ENCODE results near the gene ITPR1. TPM values are rescaled to one million over a fixed set of nuclear protein-coding genes. Genes with fewer than 3 reads are reported as not detected.

ITPR1 gene
- total and polyA plus RNA-seq, 2 of the 4 experiments (the other 2 are of a cell fraction) = 1.8 to 5.7 TPM

- no peak overlapping the region for H3K18ac ChIP-seq (ENCODE audit: low read depth, low read length)
- no peaks in the 10 kb centered on the region for H3K79me1 ChIP-seq (ENCODE audit: low read depth in 1 of 2, low read length in 2 of 2)
- ChIA-PET POLR2A (ENCODE audit: unreplicated experiment) (no interaction called here), CTCF (no interaction called here)
- no peak overlapping the region for H2BK120ac ChIP-seq (ENCODE audit: low read depth, low read length)
- no peak overlapping the region for H4K8ac ChIP-seq (ENCODE audit: low read depth in 2 of 2, low read length in 2 of 2)
- H3K23ac ChIP-seq (ENCODE audit: low read depth, low read length) = no peak overlapping the region
- no peak overlapping the region for H2AFZ ChIP-seq (replicated peaks; ENCODE audit: low read length, poor library complexity)
- no peak overlapping the region for H3K56ac ChIP-seq (ENCODE audit: extremely low read depth, insufficient read depth, low read length)
- H2BK15ac ChIP-seq (ENCODE audit: low read depth, low read length) = no peak overlapping the region
- ATAC-seq (ENCODE audit: low read depth) (no peak), DNase-seq (no peak)
- dilution Hi-C loops (cut with HindIII; ENCODE audit: low sequenced_read_pairs, unreplicated experiment) (no loop called here), in situ Hi-C loops (cut with MboI; ENCODE audit: low sequenced_read_pairs) (no loop called here), intact Hi-C loops (cut with micrococcal nuclease) (no loop called here)
- H3K36me3 ChIP-seq (ENCODE audit: control insufficient read depth, insufficient read depth, low read length) = no peaks in the 10 kb centered on the region
- no peak overlapping the region for H3K14ac ChIP-seq (replicated peaks; ENCODE audit: low read depth, low read length)
- H3K4me1 ChIP-seq (ENCODE audit: control insufficient read depth, insufficient read depth, low read length) = peaks cover 12% of the 10 kb centered on the region
- no peaks in the 10 kb centered on the region for H3K27me3 ChIP-seq (ENCODE audit: control insufficient read depth, insufficient read depth, low read length)
- H2BK20ac ChIP-seq (ENCODE audit: low read depth, low read length) = no peak overlapping the region
- TF ChIP-seq, protein P1, sequence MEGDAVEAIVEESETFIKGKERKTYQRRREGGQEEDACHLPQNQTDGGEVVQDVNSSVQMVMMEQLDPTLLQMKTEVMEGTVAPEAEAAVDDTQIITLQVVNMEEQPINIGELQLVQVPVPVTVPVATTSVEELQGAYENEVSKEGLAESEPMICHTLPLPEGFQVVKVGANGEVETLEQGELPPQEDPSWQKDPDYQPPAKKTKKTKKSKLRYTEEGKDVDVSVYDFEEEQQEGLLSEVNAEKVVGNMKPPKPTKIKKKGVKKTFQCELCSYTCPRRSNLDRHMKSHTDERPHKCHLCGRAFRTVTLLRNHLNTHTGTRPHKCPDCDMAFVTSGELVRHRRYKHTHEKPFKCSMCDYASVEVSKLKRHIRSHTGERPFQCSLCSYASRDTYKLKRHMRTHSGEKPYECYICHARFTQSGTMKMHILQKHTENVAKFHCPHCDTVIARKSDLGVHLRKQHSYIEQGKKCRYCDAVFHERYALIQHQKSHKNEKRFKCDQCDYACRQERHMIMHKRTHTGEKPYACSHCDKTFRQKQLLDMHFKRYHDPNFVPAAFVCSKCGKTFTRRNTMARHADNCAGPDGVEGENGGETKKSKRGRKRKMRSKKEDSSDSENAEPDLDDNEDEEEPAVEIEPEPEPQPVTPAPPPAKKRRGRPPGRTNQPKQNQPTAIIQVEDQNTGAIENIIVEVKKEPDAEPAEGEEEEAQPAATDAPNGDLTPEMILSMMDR (conservative IDR thresholded peaks at IDR 0.05; ENCODE audit: low read depth, low read length) = no peak
- TF ChIP-seq CHD1 (IDR thresholded peaks at IDR 0.05; ENCODE audit: low read depth, low read length) (no peak), FOS (IDR thresholded peaks at IDR 0.05; ENCODE audit: low read depth, low read length) (no peak), MAFK (IDR thresholded peaks at IDR 0.05; ENCODE audit: low read depth, low read length) (no peak), SMC3 (IDR thresholded peaks at IDR 0.05; ENCODE audit: low read depth, low read length) (no peak), CEBPB (IDR thresholded peaks at IDR 0.05; ENCODE audit: low read depth, low read length) (no peak), NFE2L2 (IDR thresholded peaks at IDR 0.05; ENCODE audit: low read depth, low read length) (no peak), RCOR1 (IDR thresholded peaks at IDR 0.05; ENCODE audit: insufficient replicate concordance, low read length) (no peak), RFX5 (IDR thresholded peaks at IDR 0.05; ENCODE audit: low read depth, low read length) (no peak)
- TF ChIP-seq, protein P2, sequence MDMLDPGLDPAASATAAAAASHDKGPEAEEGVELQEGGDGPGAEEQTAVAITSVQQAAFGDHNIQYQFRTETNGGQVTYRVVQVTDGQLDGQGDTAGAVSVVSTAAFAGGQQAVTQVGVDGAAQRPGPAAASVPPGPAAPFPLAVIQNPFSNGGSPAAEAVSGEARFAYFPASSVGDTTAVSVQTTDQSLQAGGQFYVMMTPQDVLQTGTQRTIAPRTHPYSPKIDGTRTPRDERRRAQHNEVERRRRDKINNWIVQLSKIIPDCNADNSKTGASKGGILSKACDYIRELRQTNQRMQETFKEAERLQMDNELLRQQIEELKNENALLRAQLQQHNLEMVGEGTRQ (IDR thresholded peaks at IDR 0.05; ENCODE audit: low read depth, low read length) = no peak
- H4K5ac ChIP-seq (ENCODE audit: low read depth, low read length) = no peak overlapping the region
- no peaks in the 10 kb centered on the region for H4K20me1 ChIP-seq (ENCODE audit: insufficient read depth, low read length)
- H3K4ac ChIP-seq (ENCODE audit: low read depth, low read length) = no peak overlapping the region
- no peak overlapping the region for H3K4me3 ChIP-seq (ENCODE audit: insufficient read depth, low read depth, low read length)
- H2AK9ac ChIP-seq (replicated peaks; ENCODE audit: low read depth, low read length, poor library complexity) = no peak overlapping the region
- WGBS, 2 experiments (ENCODE audit: extremely low coverage in 2 of 2, insufficient read length in 1 of 2) = 100% methylated on average over 2 of the region's 14 CpGs; no CpG with 5 or more reads in 1 of the 2 experiments
- no peaks in the 10 kb centered on the region for H3K9me3 ChIP-seq (ENCODE audit: control insufficient read depth, insufficient read depth, low read length)
- no peak overlapping the region for H3K9ac ChIP-seq (ENCODE audit: low read depth, low read length)
- no peak overlapping the region for H3K27ac ChIP-seq (ENCODE audit: insufficient read depth, low read length)
- no peak overlapping the region for H4K91ac ChIP-seq (ENCODE audit: insufficient read depth, low read depth, low read length)
- H3K9me1 ChIP-seq (ENCODE audit: insufficient read depth, low read length) = no peaks in the 10 kb centered on the region
- no peak overlapping the region for H2AK5ac ChIP-seq (ENCODE audit: low read depth, low read length)
- no peak overlapping the region for H2BK5ac ChIP-seq (ENCODE audit: low read depth, low read length, poor library complexity, severe bottlenecking)
- no TSS peak for BruUV-seq (replicated peaks)
- H3K4me2 ChIP-seq (ENCODE audit: low read depth, low read length) = no peak overlapping the region
These were observed 87.4 kb downstream of the ITPR1 start for GRCh38 chr3:4580346-4581123.
